Neural cell (in vitro differentiated cells): ENCODE results near the gene NKD2. TPM values are rescaled to one million over a fixed set of nuclear protein-coding genes. Genes with fewer than 3 reads are reported as not detected.

Source experiments
- H2AFZ ChIP-seq: fragments of 200-600, 300-800 bp; sonication (generic), shearing (Covaris generic); 2 replicates; pipeline ENCODE4 v1.6.0; 2014; ENCODE audit warnings: low read depth, mild to moderate bottlenecking, antibody characterized with exemption, low read length, moderate library complexity
- H3F3A ChIP-seq: fragments of 200-600 bp; shearing (Covaris generic); 2 replicates; pipeline ENCODE4 v1.6.1; 2016; ENCODE audit warnings: mild to moderate bottlenecking, moderate library complexity, mixed read lengths, antibody characterized with exemption, low read length; ENCODE audit not compliant: insufficient read depth, poor library complexity, severe bottlenecking
- H3K27ac ChIP-seq: fragments of 200-600, 300-800 bp; sonication (generic), shearing (Covaris generic); 2 replicates; pipeline ENCODE4 v1.5.1; 2014; ENCODE audit warnings: mild to moderate bottlenecking, low read length, moderate library complexity
- H3K27me3 ChIP-seq: fragments of 300-800, 200-600 bp; sonication (generic), shearing (Covaris generic); 2 replicates; pipeline ENCODE4 v1.6.0; 2014; ENCODE audit warnings: mild to moderate bottlenecking, low read depth, low read length, moderate library complexity; ENCODE audit not compliant: insufficient read depth
- H3K36me3 ChIP-seq: fragments of 300-800, 200-600 bp; sonication (generic), shearing (Covaris generic); 2 replicates; pipeline ENCODE4 v1.5.1; 2014; ENCODE audit warnings: mild to moderate bottlenecking, antibody characterized with exemption, low read length, moderate library complexity; ENCODE audit not compliant: insufficient read depth
- H3K4me2 ChIP-seq: fragments of 300-800, 200-600 bp; sonication (generic), shearing (Covaris generic); 2 replicates; pipeline ENCODE4 v1.6.0; 2014; ENCODE audit warnings: mild to moderate bottlenecking, low read length
- H3K4me3 ChIP-seq: fragments of 300-800, 200-600 bp; sonication (generic), shearing (Covaris generic); 2 replicates; pipeline ENCODE4 v1.5.1; 2014; ENCODE audit warnings: mild to moderate bottlenecking, low read length, moderate library complexity
- H3K79me2 ChIP-seq: fragments of 200-600 bp; shearing (Covaris generic); replicated peaks from 2 replicates; pipeline ENCODE4 v1.6.0; 2014; ENCODE audit warnings: mild to moderate bottlenecking, low read length, moderate library complexity; ENCODE audit not compliant: insufficient read depth
- H3K9ac ChIP-seq: fragments of 300-800, 200-600 bp; sonication (generic), shearing (Covaris generic); 2 replicates; pipeline ENCODE4 v1.6.1; 2016; ENCODE audit warnings: mild to moderate bottlenecking, low read length, mixed read lengths
- H3K9me2 ChIP-seq: fragments of 200-600 bp; shearing (Covaris generic); 2 replicates; pipeline ENCODE4 v1.6.1; 2016; ENCODE audit warnings: mild to moderate bottlenecking, low read length, mixed read lengths; ENCODE audit not compliant: insufficient read depth
- H3K9me3 ChIP-seq: fragments of 200-600, 300-800 bp; sonication (generic), shearing (Covaris generic); 2 replicates; pipeline ENCODE4 v1.6.1; 2016; ENCODE audit warnings: mild to moderate bottlenecking, mixed run types, low read length, moderate library complexity, mixed read lengths
- H4K20me1 ChIP-seq: fragments of 200-600 bp; shearing (Covaris generic); 2 replicates; pipeline ENCODE4 v1.6.1; 2016; ENCODE audit warnings: mild to moderate bottlenecking, mixed run types; ENCODE audit not compliant: insufficient read depth
- EP300 ChIP-seq: fragments of 450-650 bp; conservative IDR thresholded peaks from 2 replicates; pipeline ENCODE4 v1.6.1; 2014; ENCODE audit warnings: antibody characterized with exemption, mild to moderate bottlenecking, moderate library complexity; ENCODE audit not compliant: poor library complexity, severe bottlenecking
- EZH2 ChIP-seq: fragments of 200-600, 300-800 bp; shearing (Covaris generic), sonication (generic); IDR thresholded peaks from 2 replicates; pipeline ENCODE4 v1.6.1; 2014; ENCODE audit warnings: antibody characterized with exemption, low read length, borderline replicate concordance, mild to moderate bottlenecking; ENCODE audit not compliant: insufficient read depth, poor library complexity, severe bottlenecking
- MXI1 ChIP-seq: fragments of 450-650 bp; conservative IDR thresholded peaks from 2 replicates; pipeline ENCODE4 v1.6.1; 2014; ENCODE audit warnings: antibody characterized with exemption, mild to moderate bottlenecking; ENCODE audit not compliant: poor library complexity, severe bottlenecking
- POLR2AphosphoS5 ChIP-seq: IDR thresholded peaks from 2 replicates; pipeline ENCODE4 v1.6.1; 2012
- RAD21 ChIP-seq: fragments of 450-650 bp; conservative IDR thresholded peaks from 2 replicates; pipeline ENCODE4 v1.6.1; 2014; ENCODE audit warnings: antibody characterized with exemption, mild to moderate bottlenecking, moderate library complexity
- SMC3 ChIP-seq: fragments of 450-650 bp; conservative IDR thresholded peaks from 2 replicates; pipeline ENCODE4 v1.6.1; 2014; ENCODE audit warnings: antibody characterized with exemption, mild to moderate bottlenecking, moderate library complexity; ENCODE audit not compliant: poor library complexity
- TAF1 ChIP-seq: IDR thresholded peaks from 2 replicates; pipeline ENCODE4 v1.6.1; 2012; ENCODE audit warnings: low read depth
- polyA plus RNA-seq: library from polyadenylated mRNA; depleted of rRNA; stranded (reverse); fragments of >200 nt; gene quantifications from 2 replicates; pipeline ENCODE4 v1.2.3, GENCODE V29; 2014
- TF ChIP-seq, protein P1 (sequence below): fragments of 450-650 bp; IDR thresholded peaks from 2 replicates; pipeline ENCODE4 v1.5.1; 2014; ENCODE audit warnings: antibody characterized with exemption, mild to moderate bottlenecking, moderate library complexity; ENCODE audit not compliant: poor library complexity, severe bottlenecking
- TF ChIP-seq, protein P2 (sequence below): IDR thresholded peaks from 2 replicates; pipeline ENCODE4 v1.6.1; 2012; ENCODE audit warnings: borderline replicate concordance

NKD2 gene
- polyA plus RNA-seq, 1 donor from 2014 or later: 7.2 TPM

DNA sequence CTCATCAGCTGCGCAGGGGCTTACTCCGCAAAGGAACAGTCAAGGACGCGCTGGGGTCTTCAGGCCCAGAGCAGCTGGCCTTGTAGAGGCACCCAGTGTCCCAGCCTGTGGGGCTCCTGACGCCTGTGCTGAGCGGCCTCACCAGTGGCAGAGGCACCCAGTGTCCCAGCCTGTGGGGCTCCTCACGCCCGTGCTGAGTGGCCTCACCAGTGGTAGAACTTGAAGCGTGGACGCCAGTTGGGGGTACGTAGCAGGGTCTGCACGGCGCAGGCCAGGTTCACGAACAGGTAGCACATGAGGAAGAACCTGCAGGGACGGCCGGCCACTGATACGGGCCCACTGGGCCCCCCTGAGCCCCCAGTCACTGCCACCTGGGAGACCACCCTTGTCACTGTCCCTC is 67.3 kb downstream of the NKD2 start:
- Histone ChIP-seq H4K20me1 (no peaks in the 10 kb centered on the region), H3K9me3 (no peaks in the 10 kb centered on the region), H3K27ac (no peak overlapping the region), H3K36me3 (no peaks in the 10 kb centered on the region), H2AFZ (no peak overlapping the region), H3K9me2 (no peaks in the 10 kb centered on the region), H3K27me3 (no peaks in the 10 kb centered on the region), H3K4me3 (no peak overlapping the region), H3K79me2 (no peaks in the 10 kb centered on the region), H3K4me2 (no peak overlapping the region), H3K9ac (no peak overlapping the region), H3F3A (no peaks in the 10 kb centered on the region)
- TF ChIP-seq, protein P1, sequence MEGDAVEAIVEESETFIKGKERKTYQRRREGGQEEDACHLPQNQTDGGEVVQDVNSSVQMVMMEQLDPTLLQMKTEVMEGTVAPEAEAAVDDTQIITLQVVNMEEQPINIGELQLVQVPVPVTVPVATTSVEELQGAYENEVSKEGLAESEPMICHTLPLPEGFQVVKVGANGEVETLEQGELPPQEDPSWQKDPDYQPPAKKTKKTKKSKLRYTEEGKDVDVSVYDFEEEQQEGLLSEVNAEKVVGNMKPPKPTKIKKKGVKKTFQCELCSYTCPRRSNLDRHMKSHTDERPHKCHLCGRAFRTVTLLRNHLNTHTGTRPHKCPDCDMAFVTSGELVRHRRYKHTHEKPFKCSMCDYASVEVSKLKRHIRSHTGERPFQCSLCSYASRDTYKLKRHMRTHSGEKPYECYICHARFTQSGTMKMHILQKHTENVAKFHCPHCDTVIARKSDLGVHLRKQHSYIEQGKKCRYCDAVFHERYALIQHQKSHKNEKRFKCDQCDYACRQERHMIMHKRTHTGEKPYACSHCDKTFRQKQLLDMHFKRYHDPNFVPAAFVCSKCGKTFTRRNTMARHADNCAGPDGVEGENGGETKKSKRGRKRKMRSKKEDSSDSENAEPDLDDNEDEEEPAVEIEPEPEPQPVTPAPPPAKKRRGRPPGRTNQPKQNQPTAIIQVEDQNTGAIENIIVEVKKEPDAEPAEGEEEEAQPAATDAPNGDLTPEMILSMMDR: no peak
- TF ChIP-seq MXI1 (no peak), EZH2 (no peak), TAF1 (no peak), POLR2AphosphoS5 (no peak), RAD21 (no peak), EP300 (no peak), SMC3 (no peak)
- TF ChIP-seq, protein P2, sequence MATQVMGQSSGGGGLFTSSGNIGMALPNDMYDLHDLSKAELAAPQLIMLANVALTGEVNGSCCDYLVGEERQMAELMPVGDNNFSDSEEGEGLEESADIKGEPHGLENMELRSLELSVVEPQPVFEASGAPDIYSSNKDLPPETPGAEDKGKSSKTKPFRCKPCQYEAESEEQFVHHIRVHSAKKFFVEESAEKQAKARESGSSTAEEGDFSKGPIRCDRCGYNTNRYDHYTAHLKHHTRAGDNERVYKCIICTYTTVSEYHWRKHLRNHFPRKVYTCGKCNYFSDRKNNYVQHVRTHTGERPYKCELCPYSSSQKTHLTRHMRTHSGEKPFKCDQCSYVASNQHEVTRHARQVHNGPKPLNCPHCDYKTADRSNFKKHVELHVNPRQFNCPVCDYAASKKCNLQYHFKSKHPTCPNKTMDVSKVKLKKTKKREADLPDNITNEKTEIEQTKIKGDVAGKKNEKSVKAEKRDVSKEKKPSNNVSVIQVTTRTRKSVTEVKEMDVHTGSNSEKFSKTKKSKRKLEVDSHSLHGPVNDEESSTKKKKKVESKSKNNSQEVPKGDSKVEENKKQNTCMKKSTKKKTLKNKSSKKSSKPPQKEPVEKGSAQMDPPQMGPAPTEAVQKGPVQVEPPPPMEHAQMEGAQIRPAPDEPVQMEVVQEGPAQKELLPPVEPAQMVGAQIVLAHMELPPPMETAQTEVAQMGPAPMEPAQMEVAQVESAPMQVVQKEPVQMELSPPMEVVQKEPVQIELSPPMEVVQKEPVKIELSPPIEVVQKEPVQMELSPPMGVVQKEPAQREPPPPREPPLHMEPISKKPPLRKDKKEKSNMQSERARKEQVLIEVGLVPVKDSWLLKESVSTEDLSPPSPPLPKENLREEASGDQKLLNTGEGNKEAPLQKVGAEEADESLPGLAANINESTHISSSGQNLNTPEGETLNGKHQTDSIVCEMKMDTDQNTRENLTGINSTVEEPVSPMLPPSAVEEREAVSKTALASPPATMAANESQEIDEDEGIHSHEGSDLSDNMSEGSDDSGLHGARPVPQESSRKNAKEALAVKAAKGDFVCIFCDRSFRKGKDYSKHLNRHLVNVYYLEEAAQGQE: no peak

DNA sequence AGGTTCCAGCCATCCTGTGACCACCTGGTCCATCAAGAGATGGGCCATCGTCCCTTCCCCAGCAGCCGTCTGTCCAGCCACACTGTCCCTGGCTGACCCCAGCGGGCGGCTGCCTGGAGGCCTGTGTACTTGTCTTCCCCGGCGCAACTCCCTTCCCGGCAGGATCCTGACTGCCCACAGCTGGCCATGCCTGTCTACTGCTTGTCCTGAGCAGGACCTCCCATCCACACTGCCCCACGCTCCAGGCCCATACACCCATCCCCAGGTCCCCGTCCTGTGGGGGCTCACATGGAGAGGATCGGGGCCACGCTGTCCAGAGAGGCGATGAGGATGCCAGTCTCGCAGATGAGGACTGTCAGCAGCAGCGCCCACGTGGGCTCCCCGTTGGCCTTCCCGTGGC is 67.8 kb downstream of the NKD2 start:
- no peak for TF ChIP-seq EZH2
- no peak for TF ChIP-seq POLR2AphosphoS5
- TF ChIP-seq, protein P2: no peak
- no peak for TF ChIP-seq SMC3
- no peak for TF ChIP-seq EP300
- TF ChIP-seq MXI1: no peak
- TF ChIP-seq, protein P1: no peak
- TF ChIP-seq RAD21: no peak
- no peak for TF ChIP-seq TAF1
- H3K9me2 ChIP-seq: no peaks in the 10 kb centered on the region
- H2AFZ ChIP-seq: no peak overlapping the region
- no peak overlapping the region for H3K4me2 ChIP-seq
- no peak overlapping the region for H3K4me3 ChIP-seq
- H3K27me3 ChIP-seq: no peaks in the 10 kb centered on the region
- no peak overlapping the region for H3K9ac ChIP-seq
- H3K27ac ChIP-seq: no peak overlapping the region
- H3K9me3 ChIP-seq: no peaks in the 10 kb centered on the region
- no peaks in the 10 kb centered on the region for H3F3A ChIP-seq
- H3K79me2 ChIP-seq: no peaks in the 10 kb centered on the region
- no peaks in the 10 kb centered on the region for H4K20me1 ChIP-seq
- no peaks in the 10 kb centered on the region for H3K36me3 ChIP-seq
